Measurements from ENCODE around the gene AATK.

- no peak for TF ChIP-seq EZH2 (IDR thresholded peaks at IDR 0.05; ENCODE audit: insufficient read depth, poor library complexity, severe bottlenecking)
- no peak for TF ChIP-seq EZH2phosphoT487 (IDR thresholded peaks at IDR 0.05; ENCODE audit: insufficient read depth, low read depth)
Measured at GRCh38 chr17:81161972-81162371, 4.0 kb downstream of the AATK start.
